ENCODE measurements around the gene UGT8.

Gene UGT8, protein sequence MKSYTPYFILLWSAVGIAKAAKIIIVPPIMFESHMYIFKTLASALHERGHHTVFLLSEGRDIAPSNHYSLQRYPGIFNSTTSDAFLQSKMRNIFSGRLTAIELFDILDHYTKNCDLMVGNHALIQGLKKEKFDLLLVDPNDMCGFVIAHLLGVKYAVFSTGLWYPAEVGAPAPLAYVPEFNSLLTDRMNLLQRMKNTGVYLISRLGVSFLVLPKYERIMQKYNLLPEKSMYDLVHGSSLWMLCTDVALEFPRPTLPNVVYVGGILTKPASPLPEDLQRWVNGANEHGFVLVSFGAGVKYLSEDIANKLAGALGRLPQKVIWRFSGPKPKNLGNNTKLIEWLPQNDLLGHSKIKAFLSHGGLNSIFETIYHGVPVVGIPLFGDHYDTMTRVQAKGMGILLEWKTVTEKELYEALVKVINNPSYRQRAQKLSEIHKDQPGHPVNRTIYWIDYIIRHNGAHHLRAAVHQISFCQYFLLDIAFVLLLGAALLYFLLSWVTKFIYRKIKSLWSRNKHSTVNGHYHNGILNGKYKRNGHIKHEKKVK

GRCh38 chr4:114598191-114599121 is at the start of gene UGT8:
Gene UGT8 (plus strand): TSS chr4:114598807. CDS start chr4:114622881, 24,074 bp downstream.
- TF ChIP-seq, protein P1, sequence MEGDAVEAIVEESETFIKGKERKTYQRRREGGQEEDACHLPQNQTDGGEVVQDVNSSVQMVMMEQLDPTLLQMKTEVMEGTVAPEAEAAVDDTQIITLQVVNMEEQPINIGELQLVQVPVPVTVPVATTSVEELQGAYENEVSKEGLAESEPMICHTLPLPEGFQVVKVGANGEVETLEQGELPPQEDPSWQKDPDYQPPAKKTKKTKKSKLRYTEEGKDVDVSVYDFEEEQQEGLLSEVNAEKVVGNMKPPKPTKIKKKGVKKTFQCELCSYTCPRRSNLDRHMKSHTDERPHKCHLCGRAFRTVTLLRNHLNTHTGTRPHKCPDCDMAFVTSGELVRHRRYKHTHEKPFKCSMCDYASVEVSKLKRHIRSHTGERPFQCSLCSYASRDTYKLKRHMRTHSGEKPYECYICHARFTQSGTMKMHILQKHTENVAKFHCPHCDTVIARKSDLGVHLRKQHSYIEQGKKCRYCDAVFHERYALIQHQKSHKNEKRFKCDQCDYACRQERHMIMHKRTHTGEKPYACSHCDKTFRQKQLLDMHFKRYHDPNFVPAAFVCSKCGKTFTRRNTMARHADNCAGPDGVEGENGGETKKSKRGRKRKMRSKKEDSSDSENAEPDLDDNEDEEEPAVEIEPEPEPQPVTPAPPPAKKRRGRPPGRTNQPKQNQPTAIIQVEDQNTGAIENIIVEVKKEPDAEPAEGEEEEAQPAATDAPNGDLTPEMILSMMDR (conservative IDR thresholded peaks at IDR 0.05; ENCODE audit: low read depth, low read length), result no peak
- peak within 1 kb of the TSS; percentile 42 for H3K4me3 ChIP-seq (ENCODE audit: low read depth, low read length)
- peak; percentile 14 for DNase-seq (ENCODE audit: low read depth)

DNA sequence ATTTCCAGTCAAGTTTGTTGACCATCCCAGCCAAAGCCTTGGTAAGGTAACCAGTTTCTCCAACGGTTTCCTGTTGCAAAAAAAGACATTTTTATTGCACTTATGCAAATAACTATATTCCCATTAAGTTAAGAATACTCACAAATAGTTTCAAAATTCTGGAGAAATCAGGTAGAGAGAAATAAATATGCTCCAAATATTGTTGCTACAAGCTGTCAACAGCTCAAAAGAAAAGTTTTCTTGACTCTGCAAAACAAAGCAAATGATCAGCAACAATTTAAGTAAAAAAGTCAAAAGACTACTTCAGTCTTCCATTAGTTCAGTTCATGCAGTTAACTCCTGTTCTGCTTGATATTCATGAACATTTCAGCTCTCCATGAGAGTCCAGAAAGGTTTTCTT is 49.0 kb upstream of the UGT8 start:
- TF ChIP-seq, protein P1 (conservative IDR thresholded peaks at IDR 0.05; ENCODE audit: low read depth, low read length), result no peak
- no peak for DNase-seq (ENCODE audit: low read depth)

DNA sequence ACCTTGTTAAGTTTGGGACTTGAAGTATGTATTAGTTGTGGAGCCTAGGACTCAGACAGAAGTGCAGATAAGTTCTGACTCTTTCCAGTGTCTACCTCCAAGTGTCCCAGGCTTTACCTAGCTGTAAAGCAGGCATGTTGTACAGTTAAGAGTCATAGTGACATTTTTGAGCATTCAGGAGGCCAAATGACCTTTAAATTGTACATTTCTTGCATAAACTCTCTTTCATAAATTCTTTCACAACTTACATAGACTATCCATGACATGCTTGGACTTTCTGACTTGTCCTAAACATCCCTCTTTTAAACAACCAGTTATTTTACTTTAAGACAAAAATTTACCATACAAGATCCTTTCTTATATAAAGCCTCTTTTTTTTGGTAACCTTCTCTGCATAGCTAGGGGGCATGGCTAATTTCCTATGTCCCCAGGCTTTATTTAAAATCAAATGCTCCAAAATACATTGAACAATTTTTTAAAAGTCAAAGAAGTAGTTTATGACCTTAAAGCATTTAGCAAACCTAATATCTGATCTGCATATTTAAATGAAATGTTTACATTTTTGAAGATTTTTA is 40.1 kb upstream of the UGT8 start:
- H3K4me3 ChIP-seq (ENCODE audit: low read depth, low read length), result no peak overlapping the region
- TF ChIP-seq, protein P1 (conservative IDR thresholded peaks at IDR 0.05; ENCODE audit: low read depth, low read length), result no peak
- DNase-seq (ENCODE audit: low read depth), result no peak

More for the DNA sequence above, 49.0 kb upstream of the UGT8 start:
- H3K4me3 ChIP-seq (ENCODE audit: low read depth, low read length), result no peak overlapping the region

- no peak for DNase-seq (ENCODE audit: low read depth)
- H3K4me3 ChIP-seq (ENCODE audit: low read depth, low read length), result no peak overlapping the region
- TF ChIP-seq, protein P1 (conservative IDR thresholded peaks at IDR 0.05; ENCODE audit: low read depth, low read length), result no peak
Observed at GRCh38 chr4:114561590-114561989, 37.0 kb upstream of the UGT8 start.

DNA sequence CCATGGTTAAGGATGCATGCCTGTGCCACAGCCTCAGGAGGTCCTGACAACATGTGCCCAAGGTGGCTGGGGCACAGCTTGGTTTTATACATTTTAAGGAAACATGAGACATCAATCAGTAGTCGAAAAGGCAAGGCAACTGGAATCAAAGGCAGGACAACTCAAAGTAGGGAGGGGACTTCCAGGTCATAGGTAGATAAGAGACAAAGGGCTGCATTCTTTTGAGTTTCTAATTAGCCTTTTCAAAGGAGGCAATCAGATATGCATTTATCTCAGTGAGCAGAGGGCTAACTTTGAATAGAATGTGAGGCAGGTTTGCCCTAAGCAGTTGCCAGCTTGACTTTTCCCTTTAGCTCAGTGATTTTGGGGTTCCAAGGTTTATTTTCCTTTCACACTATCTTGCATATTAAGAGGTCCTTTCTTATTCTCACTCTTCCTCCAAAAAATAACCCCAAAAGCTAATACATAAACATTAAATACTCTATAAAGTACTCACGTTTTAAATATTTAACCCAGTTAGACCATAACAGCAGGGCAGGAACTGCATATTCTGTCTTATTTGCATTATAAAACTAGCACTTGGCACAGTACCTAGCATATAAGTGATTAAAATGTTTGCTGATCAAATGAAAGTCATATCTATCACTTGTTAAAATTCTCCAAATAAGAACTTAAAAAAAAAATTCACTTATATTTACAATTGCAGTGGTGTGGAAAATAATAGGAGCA is 36.3 kb upstream of the UGT8 start:
- no peak for DNase-seq (ENCODE audit: low read depth)
- TF ChIP-seq, protein P1 (conservative IDR thresholded peaks at IDR 0.05; ENCODE audit: low read depth, low read length), result no peak
- no peak overlapping the region for H3K4me3 ChIP-seq (ENCODE audit: low read depth, low read length)

Data from choroid plexus epithelial cell (primary cell).